Nephron (organoid): ENCODE results near the gene SNX4.

Source experiments
- H3K27ac Mint-ChIP-seq, 3 experiments: 2 replicates each; pipeline ENCODE4 v1.8.0; 2020; ENCODE audit warnings: mixed read lengths in 3 of 3, mild to moderate bottlenecking in 2 of 3, moderate library complexity in 1 of 3
- H3K27me3 Mint-ChIP-seq: 2 replicates; pipeline ENCODE4 v1.8.0; 2021; ENCODE audit warnings: low read depth, mild to moderate bottlenecking, moderate library complexity, mixed read lengths
- H3K36me3 Mint-ChIP-seq: 2 replicates; pipeline ENCODE4 v1.8.0; 2020; ENCODE audit warnings: low read depth, mixed read lengths
- H3K4me1 Mint-ChIP-seq: 2 replicates; pipeline ENCODE4 v1.8.0; 2020; ENCODE audit warnings: mixed read lengths
- H3K4me3 Mint-ChIP-seq, 3 experiments: 2 replicates each; pipeline ENCODE4 v1.8.0; 2020; ENCODE audit warnings: mild to moderate bottlenecking in 3 of 3, mixed read lengths in 3 of 3, moderate library complexity in 2 of 3
- H3K9me3 Mint-ChIP-seq: 2 replicates; pipeline ENCODE4 v1.8.0; 2020; ENCODE audit warnings: mixed read lengths
- CTCF ChIP-seq, 3 experiments: fragments of 200-600 bp; sonication (generic); IDR thresholded peaks; one replicate each; pipeline ENCODE4 v1.5.0; 2021; ENCODE audit warnings: antibody characterized with exemption in 3 of 3; ENCODE audit not compliant: unreplicated experiment in 3 of 3

SNX4 gene

GRCh38 chr3:125515421-125515820 lies 4.6 kb downstream of the SNX4 start:
- no peaks in the 10 kb centered on the region for H3K27me3 Mint-ChIP-seq

GRCh38 chr3:125513490-125514115 lies 6.4 kb downstream of the SNX4 start:
- Mint-ChIP-seq H3K4me1 (peaks cover 19% of the 10 kb centered on the region), H3K27ac (no peak overlapping the region), H3K36me3 (peaks cover 67% of the 10 kb centered on the region), H3K4me3 (no peak overlapping the region), H3K9me3 (peaks cover 2% of the 10 kb centered on the region), H3K27me3 (no peaks in the 10 kb centered on the region)
- TF ChIP-seq CTCF (IDR thresholded peaks at IDR 0.05; ENCODE audit: unreplicated experiment in 3 of 3): no peak

More at GRCh38 chr3:125515421-125515820, 4.6 kb downstream of the SNX4 start:
- H3K4me3 Mint-ChIP-seq: no peak overlapping the region
- no peaks in the 10 kb centered on the region for H3K9me3 Mint-ChIP-seq
- H3K36me3 Mint-ChIP-seq: peaks cover 53% of the 10 kb centered on the region
- no peak overlapping the region for H3K27ac Mint-ChIP-seq
- no peak for TF ChIP-seq CTCF (IDR thresholded peaks at IDR 0.05; ENCODE audit: unreplicated experiment in 3 of 3)
- peaks cover 31% of the 10 kb centered on the region for H3K4me1 Mint-ChIP-seq

GRCh38 chr3:125512135-125512920 lies 7.7 kb downstream of the SNX4 start:
- TF ChIP-seq CTCF (IDR thresholded peaks at IDR 0.05; ENCODE audit: unreplicated experiment in 3 of 3): no peak
- Mint-ChIP-seq H3K4me3 (no peak overlapping the region), H3K27me3 (no peaks in the 10 kb centered on the region), H3K36me3 (peaks cover 78% of the 10 kb centered on the region), H3K9me3 (peaks cover 7% of the 10 kb centered on the region), H3K27ac (peak overlapping the region in 2 of 3 experiments; percentile 1 to 3), H3K4me1 (peaks cover 17% of the 10 kb centered on the region)

- Mint-ChIP-seq H3K9me3 (peaks cover 10% of the 10 kb centered on the region), H3K36me3 (peaks cover 80% of the 10 kb centered on the region), H3K4me3 (no peak overlapping the region), H3K27ac (peak overlapping the region; percentile 1 to 25 (median 2)), H3K4me1 (peaks cover 13% of the 10 kb centered on the region), H3K27me3 (no peaks in the 10 kb centered on the region)
- no peak for TF ChIP-seq CTCF (IDR thresholded peaks at IDR 0.05; ENCODE audit: unreplicated experiment in 3 of 3)
Measured at GRCh38 chr3:125511420-125512118, 8.4 kb downstream of the SNX4 start.

- no peaks in the 10 kb centered on the region for H3K27me3 Mint-ChIP-seq
- no peak overlapping the region for H3K4me3 Mint-ChIP-seq
- no peak overlapping the region for H3K27ac Mint-ChIP-seq
- H3K36me3 Mint-ChIP-seq: peaks cover 80% of the 10 kb centered on the region
- TF ChIP-seq CTCF (IDR thresholded peaks at IDR 0.05; ENCODE audit: unreplicated experiment in 3 of 3): no peak
- peaks cover 10% of the 10 kb centered on the region for H3K9me3 Mint-ChIP-seq
- peaks cover 10% of the 10 kb centered on the region for H3K4me1 Mint-ChIP-seq
Measured at GRCh38 chr3:125507128-125507527, 12.9 kb downstream of the SNX4 start.
